ENCODE results near the gene SLC2A13. TPM values are rescaled to one million over a fixed set of nuclear protein-coding genes. Genes with fewer than 3 reads are reported as not detected.

SLC2A13 gene
- total RNA-seq, 1 experiment from 2014 or later = 7.0 TPM

DNA sequence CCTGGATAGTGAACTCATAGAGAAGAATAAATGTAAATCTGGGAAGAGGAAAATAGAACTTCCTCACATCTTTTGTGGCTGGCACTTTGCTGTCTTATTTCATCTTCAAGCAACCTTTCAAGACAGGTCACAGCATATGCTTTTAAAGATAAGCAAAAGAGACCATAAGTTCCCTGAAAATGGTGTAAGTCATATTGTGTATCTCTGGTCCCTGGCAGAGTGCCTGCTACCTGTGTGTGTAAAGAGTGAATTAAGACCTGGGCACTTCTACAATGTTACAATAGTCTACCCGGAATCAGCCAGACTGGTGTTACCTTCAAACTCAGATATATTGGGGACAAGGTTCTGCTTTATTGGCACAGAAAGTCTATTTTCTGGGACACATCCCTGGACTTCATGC is 168.8 kb downstream of the SLC2A13 start:
- Mint-ChIP-seq H3K36me3 (ENCODE audit: insufficient read depth in 1 of 3, low read depth in 3 of 3) (peaks cover 0 to 12% (median 3%) of the 10 kb centered on the region in 3 experiments; a peak in 5 of 7 replicates), H3K9me3 (peaks cover 10 to 11% of the 10 kb centered on the region in 2 experiments; a peak in 4 of 5 replicates), H3K27ac (no peak overlapping the region), H3K27me3 (ENCODE audit: low read depth) (no peaks in the 10 kb centered on the region), H3K4me3 (no peak overlapping the region), H3K4me1 (no peaks in the 10 kb centered on the region)
- Histone ChIP-seq H2BK15ac (ENCODE audit: low read depth, low read length) (no peak overlapping the region), H3K4me1 (ENCODE audit: insufficient read depth, low read length) (no peaks in the 10 kb centered on the region), H3K4me2 (ENCODE audit: insufficient read depth, insufficient read length, low read length) (no peak overlapping the region), H3K27ac (ENCODE audit: insufficient read length, low read depth, low read length) (no peak overlapping the region), H2BK120ac (ENCODE audit: low read depth, low read length, poor library complexity, severe bottlenecking) (no peak overlapping the region), H2BK12ac (ENCODE audit: insufficient read length, low read depth, low read length) (no peak overlapping the region), H3K23me2 (ENCODE audit: insufficient read length, low read depth, low read length, poor library complexity, severe bottlenecking) (no peaks in the 10 kb centered on the region), H2BK20ac (ENCODE audit: low read depth, low read length, poor library complexity, severe bottlenecking) (no peak overlapping the region), H3K9me3 (ENCODE audit: control insufficient read depth, low read depth, low read length) (no peaks in the 10 kb centered on the region), H3K79me2 (ENCODE audit: insufficient read depth, low read length) (no peaks in the 10 kb centered on the region), H3K23ac (ENCODE audit: insufficient read length, low read depth, low read length) (no peak overlapping the region), H3K4ac (ENCODE audit: low read depth, low read length) (no peak overlapping the region), H3K18ac (ENCODE audit: insufficient read length, low read depth, low read length) (no peak overlapping the region), H3K79me1 (ENCODE audit: insufficient read depth, low read depth, low read length, poor library complexity, severe bottlenecking) (no peaks in the 10 kb centered on the region), H4K91ac (ENCODE audit: insufficient read length, low read depth, low read length) (no peak overlapping the region), H3K56ac (ENCODE audit: insufficient read length, low read depth, low read length) (no peak overlapping the region), H3K14ac (ENCODE audit: insufficient read depth, low read length) (no peak overlapping the region), H3K27me3 (ENCODE audit: insufficient read depth, low read length) (no peaks in the 10 kb centered on the region), H3T11ph (ENCODE audit: low read length) (no peak overlapping the region), H2AK5ac (ENCODE audit: insufficient read length, low read length) (no peak overlapping the region), H4K20me1 (ENCODE audit: control insufficient read depth, insufficient read depth, insufficient read length) (no peaks in the 10 kb centered on the region), H2AFZ (ENCODE audit: low read length) (no peak overlapping the region), H2BK5ac (ENCODE audit: insufficient read length, low read length) (no peak overlapping the region), H4K8ac (replicated peaks; ENCODE audit: insufficient read length, low read depth, low read length) (no peak overlapping the region), H3K9ac (ENCODE audit: extremely low read depth, insufficient read length, low read length) (no peak overlapping the region), H4K5ac (ENCODE audit: insufficient read length, low read depth, low read length) (no peak overlapping the region)
- DNase-seq = no peak
- WGBS (ENCODE audit: extremely low coverage, insufficient read length, low lambda C conversion rate) = no CpG with 5 or more reads among the region's 1 CpG
- TF ChIP-seq, protein P1, sequence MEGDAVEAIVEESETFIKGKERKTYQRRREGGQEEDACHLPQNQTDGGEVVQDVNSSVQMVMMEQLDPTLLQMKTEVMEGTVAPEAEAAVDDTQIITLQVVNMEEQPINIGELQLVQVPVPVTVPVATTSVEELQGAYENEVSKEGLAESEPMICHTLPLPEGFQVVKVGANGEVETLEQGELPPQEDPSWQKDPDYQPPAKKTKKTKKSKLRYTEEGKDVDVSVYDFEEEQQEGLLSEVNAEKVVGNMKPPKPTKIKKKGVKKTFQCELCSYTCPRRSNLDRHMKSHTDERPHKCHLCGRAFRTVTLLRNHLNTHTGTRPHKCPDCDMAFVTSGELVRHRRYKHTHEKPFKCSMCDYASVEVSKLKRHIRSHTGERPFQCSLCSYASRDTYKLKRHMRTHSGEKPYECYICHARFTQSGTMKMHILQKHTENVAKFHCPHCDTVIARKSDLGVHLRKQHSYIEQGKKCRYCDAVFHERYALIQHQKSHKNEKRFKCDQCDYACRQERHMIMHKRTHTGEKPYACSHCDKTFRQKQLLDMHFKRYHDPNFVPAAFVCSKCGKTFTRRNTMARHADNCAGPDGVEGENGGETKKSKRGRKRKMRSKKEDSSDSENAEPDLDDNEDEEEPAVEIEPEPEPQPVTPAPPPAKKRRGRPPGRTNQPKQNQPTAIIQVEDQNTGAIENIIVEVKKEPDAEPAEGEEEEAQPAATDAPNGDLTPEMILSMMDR (conservative IDR thresholded peaks at IDR 0.05) = no peak
